A549 (cell line): ENCODE data around the gene MOGAT3. TPM values are rescaled to one million over a fixed set of nuclear protein-coding genes. Genes with fewer than 3 reads are reported as not detected.
"Not testable (repeated sequence)": the region's sequence is repeated elsewhere in the genome, so short reads cannot be mapped to it uniquely, and the experiment has no call there.

ENCODE experiments used
- ATAC-seq, 2 experiments: fragments of 200-7000 bp in 1 of 2; fragments of >200 bp in 1 of 2; cut with Nextera tagmentation in 1 of 2; cut with Tn5 transposase in 1 of 2; 3 replicates each; pipeline versions ENCODE4 v1.8.0 to v1.9.1; 2018 to 2020; ENCODE audit warnings: mild to moderate bottlenecking in 1 of 2, moderate library complexity in 1 of 2
- CTCF ChIA-PET: fragments of 300-600 bp; sonication (Branson Sonifier 250); formaldehyde crosslinking; extraction: SDS; loops from one replicate; lab custom pipeline; 2021; ENCODE audit warnings: antibody characterized with exemption, inconsistent platforms; lab: Yijun Ruan, JAX
- POLR2A ChIA-PET: fragments of 350-600 bp; formaldehyde crosslinking; extraction: SDS; loops from one replicate; lab custom pipeline; 2021; ENCODE audit warnings: antibody characterized with exemption, inconsistent platforms; lab: Yijun Ruan, JAX
- DNase-seq, 2 experiments: peaks; one replicate each; pipeline versions ENCODE4 v3.0.0 to v3.0.0-alpha.2; 2011 to 2016; ENCODE audit warnings: low read depth in 1 of 2, low spot score in 1 of 2
- FAIRE-seq: peaks from 2 replicates; lab custom pipeline; 2011; peaks lifted over from hg19 to GRCh38; lab: Jason Lieb, UNC
- H3K27ac ChIP-seq, 2 experiments: fragments of >200 bp; sonication (Bioruptor Twin); formaldehyde crosslinking; 3 replicates each; pipeline ENCODE4 v1.5.1; 2016 to 2017
- H3K4me1 ChIP-seq: fragments of >200 bp; sonication (Bioruptor Twin); formaldehyde crosslinking; 3 replicates; pipeline ENCODE4 v1.6.1; 2016
- H3K4me2 ChIP-seq: fragments of >200 bp; sonication (Bioruptor Twin); formaldehyde crosslinking; 3 replicates; pipeline ENCODE4 v1.6.1; 2016
- H3K4me3 ChIP-seq: fragments of >200 bp; sonication (Bioruptor Twin); formaldehyde crosslinking; 3 replicates; pipeline ENCODE4 v1.5.1; 2016
- H3K9me3 ChIP-seq: fragments of >200 bp; sonication (Bioruptor Twin); formaldehyde crosslinking; 3 replicates; pipeline ENCODE4 v1.6.1; 2016
- CBX2 ChIP-seq: fragments of 200-600 bp; sonication (generic); IDR thresholded peaks from 2 replicates; pipeline ENCODE4 v1.6.1; 2016; ENCODE audit warnings: low read depth, mild to moderate bottlenecking, borderline replicate concordance
- EHMT2 ChIP-seq: fragments of 200-600 bp; sonication (generic); IDR thresholded peaks from 2 replicates; pipeline ENCODE4 v1.6.1; 2016; ENCODE audit warnings: antibody characterized with exemption, low read depth, mild to moderate bottlenecking, moderate library complexity
- HOXA7 ChIP-seq: fragments of 250-450 bp; sonication (Bioruptor Pico); IDR thresholded peaks from 2 replicates; pipeline ENCODE4 v1.5.0; 2020; ENCODE audit warnings: mild to moderate bottlenecking, moderate library complexity
- JUNB ChIP-seq: fragments of >200 bp; sonication (Bioruptor Twin); formaldehyde crosslinking; IDR thresholded peaks from 2 replicates; pipeline ENCODE4 v1.6.1; 2016
- KDM5A ChIP-seq: fragments of 200-600 bp; sonication (generic); IDR thresholded peaks from 2 replicates; pipeline ENCODE4 v1.6.1; 2016; ENCODE audit warnings: antibody characterized with exemption, mild to moderate bottlenecking
- MAFK ChIP-seq: fragments of 450-650 bp; IDR thresholded peaks from 2 replicates; pipeline ENCODE4 v1.6.1; 2014; ENCODE audit not compliant: partially characterized antibody
- MAZ ChIP-seq: fragments of 150-350 bp; IDR thresholded peaks from 2 replicates; pipeline ENCODE4 v1.6.1; 2014; ENCODE audit warnings: antibody characterized with exemption, low read depth, low read length, borderline replicate concordance
- POLR2A ChIP-seq: IDR thresholded peaks from 2 replicates; pipeline ENCODE4 v1.6.1; 2012; ENCODE audit warnings: mild to moderate bottlenecking, low read length
- RAD21 ChIP-seq, 2 experiments: fragments of >200 bp in 1 of 2; sonication (Bioruptor Twin) in 1 of 2; formaldehyde crosslinking in 1 of 2; IDR thresholded peaks in 1 of 2; conservative IDR thresholded peaks in 1 of 2; 2 replicates in 1 of 2; 3 replicates in 1 of 2; pipeline ENCODE4 v1.6.1; 2012 to 2018; ENCODE audit warnings: inconsistent platforms in 1 of 2
- RARB ChIP-seq: fragments of 250-450 bp; sonication (Bioruptor Pico); IDR thresholded peaks from 2 replicates; pipeline ENCODE4 v1.8.0; 2021; ENCODE audit warnings: mild to moderate bottlenecking, moderate library complexity
- RFX5 ChIP-seq: fragments of 450-650 bp; IDR thresholded peaks from 2 replicates; pipeline ENCODE4 v1.7.1; 2014; ENCODE audit warnings: antibody characterized with exemption, mild to moderate bottlenecking, moderate library complexity
- RNF2 ChIP-seq: fragments of 200-600 bp; sonication (generic); IDR thresholded peaks from 2 replicates; pipeline ENCODE4 v1.6.1; 2016; ENCODE audit warnings: low read depth, mild to moderate bottlenecking, antibody characterized with exemption, moderate library complexity, borderline replicate concordance
- SMC3 ChIP-seq: fragments of >200 bp; sonication (Bioruptor Twin); formaldehyde crosslinking; IDR thresholded peaks from 3 replicates; pipeline ENCODE4 v1.6.1; 2018; ENCODE audit warnings: inconsistent platforms
- SREBF2 ChIP-seq: fragments of 450-650 bp; IDR thresholded peaks from 2 replicates; pipeline ENCODE4 v1.6.1; 2014; ENCODE audit warnings: mild to moderate bottlenecking, moderate library complexity
- WGBS: methylation state at CpG from one replicate; pipeline ENCODE4 v1.1.6; 2017; ENCODE audit errors: missing lambda C conversion rate; 5-methylcytosine and 5-hydroxymethylcytosine counted together
- polyA plus RNA-seq, 4 experiments: library from polyadenylated mRNA; depleted of rRNA in 3 of 4; stranded (reverse); fragments of >200 nt; fragmentation: RNase III in 1 of 4; extraction: RNeasy Plus Mini Kit Qiagen cat#74134 plus additional on column Dnase treatment in 1 of 4; gene quantifications; 2 replicates in 3 of 4; 3 replicates in 1 of 4; pipeline ENCODE4 v1.2.3, GENCODE V29; 2011 to 2017
- TF ChIP-seq, protein P1 (sequence below): fragments of >200 bp; sonication (Bioruptor Twin); formaldehyde crosslinking; IDR thresholded peaks from 2 replicates; pipeline ENCODE4 v1.6.1; 2016
- TF ChIP-seq, protein P2 (sequence below): IDR thresholded peaks from 2 replicates; pipeline ENCODE4 v1.6.1; 2012

MOGAT3 gene
- polyA plus RNA-seq, 2 of the 4 experiments (the other 2 are of a cell fraction): 0.09 to 0.14 TPM

DNA sequence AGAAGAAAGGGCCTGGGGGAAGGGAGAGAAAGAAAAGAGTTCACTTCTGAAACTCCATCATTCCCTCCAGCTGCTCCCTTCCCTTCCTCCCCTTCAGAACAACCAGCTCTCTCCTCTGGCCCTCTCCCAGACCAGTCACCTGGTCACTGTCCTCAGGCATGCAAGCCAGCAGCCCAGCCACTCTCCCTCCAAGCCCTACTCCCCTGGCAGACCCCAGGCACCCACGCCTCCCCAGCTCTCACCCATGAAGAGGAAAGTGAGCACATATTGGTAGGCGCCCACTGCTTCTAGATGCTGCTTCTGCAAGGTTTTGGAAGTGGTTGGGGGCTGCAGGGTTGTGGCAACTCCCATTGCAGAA is 353 bp downstream of the MOGAT3 start:
- POLR2A ChIA-PET: interaction anchor here (0.9 kb wide), 1 partner anchor 17 kb away, joined by 3 read pairs; the partner anchor contains the start of gene PLOD3
- ATAC-seq: peak; percentile 28 to 55; a peak in 5 of 6 replicates
- peak overlapping the region; percentile 46; the same call in 2 of the 3 replicates for H3K4me2 ChIP-seq
- H3K9me3 ChIP-seq: no peaks in the 10 kb centered on the region
- no peak overlapping the region for H3K4me3 ChIP-seq
- 40% methylated on average over 1 of the region's 2 CpGs for WGBS
- H3K27ac ChIP-seq: peak overlapping the region in 1 of 2 experiments; percentile 59; a peak in 2 of 6 replicates
- peaks cover 10% of the 10 kb centered on the region for H3K4me1 ChIP-seq
- no peak for TF ChIP-seq RARB (CRISPR knock-in tag)
- no peak for TF ChIP-seq RFX5
- TF ChIP-seq RAD21 (conservative IDR thresholded peaks at IDR 0.05 in 1 of 2, IDR thresholded peaks at IDR 0.05 in 1 of 2): no peak
- TF ChIP-seq CBX2: no peak
- TF ChIP-seq MAFK: no peak
- TF ChIP-seq JUNB: no peak
- TF ChIP-seq, protein P1, sequence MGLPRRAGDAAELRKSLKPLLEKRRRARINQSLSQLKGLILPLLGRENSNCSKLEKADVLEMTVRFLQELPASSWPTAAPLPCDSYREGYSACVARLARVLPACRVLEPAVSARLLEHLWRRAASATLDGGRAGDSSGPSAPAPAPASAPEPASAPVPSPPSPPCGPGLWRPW: no peak
- FAIRE-seq: no peak
- CTCF ChIA-PET: interaction anchor here (0.6 to 10.4 kb wide), 8 partner anchors 7 to 90 kb away, joined by 3 to 93 read pairs (median 3); partner anchors contain the start of gene PLOD3
- no peak for DNase-seq

DNA sequence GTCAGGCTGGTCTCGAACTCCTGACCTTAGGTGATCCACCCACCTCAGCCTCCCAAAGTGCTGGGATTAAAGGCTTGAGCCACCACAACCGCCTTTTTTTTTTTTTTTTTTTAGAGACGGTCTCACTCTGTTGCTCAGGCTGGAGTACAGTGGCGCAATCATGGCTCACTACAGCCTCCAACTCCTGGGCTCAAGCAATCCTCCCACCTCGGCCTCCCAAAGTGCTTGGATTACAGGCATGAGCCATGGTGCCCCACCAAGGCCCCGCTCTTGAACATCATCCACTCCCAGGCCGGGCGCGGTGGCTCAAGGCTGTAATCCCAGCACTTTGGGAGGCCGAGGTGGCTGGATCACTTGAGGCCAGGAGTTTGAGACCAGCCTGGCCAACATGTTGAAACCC is 1.3 kb downstream of the MOGAT3 start:
- POLR2A ChIA-PET, FAIRE-seq, H3K27ac ChIP-seq, ATAC-seq, H3K4me3 ChIP-seq, H3K4me2 ChIP-seq, DNase-seq, H3K9me3 ChIP-seq: not testable (repeated sequence)
- WGBS: 83% methylated on average over 9 of the region's 10 CpGs
- CTCF ChIA-PET: interaction anchor here (0.6 to 10.4 kb wide), 5 partner anchors 6 to 65 kb away, joined by 3 to 93 read pairs (median 6); partner anchors contain the start of gene PLOD3
- peaks cover 10% of the 10 kb centered on the region for H3K4me1 ChIP-seq

DNA sequence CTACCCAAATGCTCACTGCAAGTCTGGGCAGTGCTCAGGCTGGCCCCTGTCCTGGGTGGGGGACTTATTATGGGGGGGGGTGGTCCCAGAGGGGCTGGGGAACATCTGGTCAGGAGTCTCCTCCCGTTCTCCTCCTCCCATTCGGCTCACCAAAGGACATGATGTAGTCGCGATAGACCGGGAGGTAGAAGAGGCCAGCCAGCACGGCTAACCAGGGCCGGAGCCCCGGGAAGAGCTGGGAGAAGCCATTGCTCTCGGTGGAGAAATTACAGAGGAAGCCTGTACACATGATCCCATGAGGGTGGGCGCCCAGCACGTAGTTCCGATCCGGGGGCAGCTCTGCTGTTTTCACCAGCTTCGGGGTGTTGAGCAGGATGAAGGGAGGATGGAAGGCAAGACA is 2.4 kb downstream of the MOGAT3 start:
- DNase-seq (no peak), ATAC-seq (no peak), FAIRE-seq (no peak)
- POLR2A ChIA-PET: no interaction called here
- H3K4me1 ChIP-seq: peaks cover 10% of the 10 kb centered on the region
- H3K4me3 ChIP-seq: no peak overlapping the region
- WGBS: 83% methylated on average over 14 of the region's 14 CpGs
- H3K9me3 ChIP-seq: no peaks in the 10 kb centered on the region
- TF ChIP-seq KDM5A (no peak), RAD21 (conservative IDR thresholded peaks at IDR 0.05 in 1 of 2, IDR thresholded peaks at IDR 0.05 in 1 of 2) (no peak), POLR2A (no peak), CBX2 (no peak), SREBF2 (no peak)
- TF ChIP-seq, protein P2, sequence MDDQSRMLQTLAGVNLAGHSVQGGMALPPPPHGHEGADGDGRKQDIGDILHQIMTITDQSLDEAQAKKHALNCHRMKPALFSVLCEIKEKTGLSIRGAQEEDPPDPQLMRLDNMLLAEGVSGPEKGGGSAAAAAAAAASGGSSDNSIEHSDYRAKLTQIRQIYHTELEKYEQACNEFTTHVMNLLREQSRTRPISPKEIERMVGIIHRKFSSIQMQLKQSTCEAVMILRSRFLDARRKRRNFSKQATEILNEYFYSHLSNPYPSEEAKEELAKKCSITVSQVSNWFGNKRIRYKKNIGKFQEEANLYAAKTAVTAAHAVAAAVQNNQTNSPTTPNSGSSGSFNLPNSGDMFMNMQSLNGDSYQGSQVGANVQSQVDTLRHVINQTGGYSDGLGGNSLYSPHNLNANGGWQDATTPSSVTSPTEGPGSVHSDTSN: no peak
- CTCF ChIA-PET: interaction anchor here (0.6 to 1.0 kb wide), 3 partner anchors 10 to 83 kb away, joined by 3 to 6 read pairs (median 3); no protein-coding TSS in a partner anchor
- no peak overlapping the region for H3K4me2 ChIP-seq
- no peak overlapping the region for H3K27ac ChIP-seq

DNA sequence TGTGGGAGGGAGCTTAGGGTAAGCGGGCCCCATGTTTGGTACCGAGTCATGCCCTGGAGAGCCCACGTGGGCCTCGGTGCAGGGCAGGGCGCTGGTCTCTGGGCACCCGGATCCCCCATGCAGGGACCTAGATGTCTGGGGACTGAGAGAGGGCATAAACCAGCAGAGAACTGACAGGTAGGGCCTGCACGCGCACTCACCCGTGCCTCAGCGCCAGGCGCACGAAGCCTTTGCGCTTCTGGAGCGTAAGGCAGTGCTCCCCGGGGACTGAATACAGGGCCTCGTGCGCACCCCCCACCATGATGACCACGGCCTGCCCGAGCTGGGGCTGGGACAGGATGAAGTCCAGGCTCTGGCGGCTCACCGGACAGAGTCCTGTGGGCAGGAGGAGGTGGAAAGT is 2.8 kb downstream of the MOGAT3 start:
- ATAC-seq (no peak), DNase-seq (no peak)
- H3K4me3 ChIP-seq: no peak overlapping the region
- no peak for TF ChIP-seq EHMT2
- TF ChIP-seq KDM5A: no peak
- TF ChIP-seq HOXA7 (CRISPR knock-in tag): no peak
- TF ChIP-seq, protein P1: no peak
- no peak for TF ChIP-seq RNF2
- no peak for TF ChIP-seq SMC3
- TF ChIP-seq, protein P2: no peak
- TF ChIP-seq RFX5: no peak
- TF ChIP-seq MAFK: no peak
- TF ChIP-seq MAZ: no peak
- TF ChIP-seq, all 56 proteins: peak for 0
- CTCF ChIA-PET: interaction anchor here (0.6 to 1.0 kb wide), 2 partner anchors 10 to 83 kb away, joined by 3 read pairs; no protein-coding TSS in a partner anchor
- H3K4me2 ChIP-seq: no peak overlapping the region
- peaks cover 10% of the 10 kb centered on the region for H3K4me1 ChIP-seq
- POLR2A ChIA-PET: no interaction called here
- no peaks in the 10 kb centered on the region for H3K9me3 ChIP-seq
- no peak for FAIRE-seq
- H3K27ac ChIP-seq: no peak overlapping the region
- WGBS: 84% methylated on average over 13 of the region's 21 CpGs
